ENCODE results near the gene CASP3. TPM values are rescaled to one million over a fixed set of nuclear protein-coding genes. Genes with fewer than 3 reads are reported as not detected.
"Not testable (repeated sequence)": the region's sequence is repeated elsewhere in the genome, so short reads cannot be mapped to it uniquely, and the experiment has no call there.

The CASP3 gene
- total RNA-seq, 1 experiment from 2014 or later, result 107 TPM

DNA sequence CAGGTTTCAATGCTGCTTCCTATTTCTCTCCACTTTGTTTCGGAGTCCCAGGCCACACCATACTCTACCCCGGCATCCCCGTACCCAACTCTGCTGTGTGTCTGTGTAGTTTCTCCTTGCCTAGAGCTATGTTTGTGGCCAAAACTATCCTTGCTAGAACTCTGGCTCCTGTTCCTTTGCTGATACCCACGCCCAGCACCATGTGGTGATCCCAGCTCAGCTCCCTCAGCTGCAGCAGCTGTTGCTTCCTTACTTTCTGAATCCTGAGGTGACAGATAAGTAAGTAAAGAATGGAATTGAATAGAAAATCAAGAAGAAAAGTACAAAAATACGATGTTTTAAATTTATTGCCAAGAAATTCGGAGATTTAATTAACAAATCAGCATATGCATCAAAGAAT lies 55.8 kb downstream of the CASP3 start:
- no peaks in the 10 kb centered on the region for H3K36me3 Mint-ChIP-seq (ENCODE audit: insufficient read depth in 1 of 3, low read depth in 3 of 3)
- Histone ChIP-seq H3K4ac (ENCODE audit: low read depth, low read length) (no peak overlapping the region), H4K8ac (replicated peaks; ENCODE audit: insufficient read length, low read depth, low read length) (no peak overlapping the region), H3K18ac (ENCODE audit: insufficient read length, low read depth, low read length) (no peak overlapping the region), H2BK12ac (ENCODE audit: insufficient read length, low read depth, low read length) (no peak overlapping the region), H3K4me2 (ENCODE audit: insufficient read depth, insufficient read length, low read length) (no peak overlapping the region), H4K5ac (ENCODE audit: insufficient read length, low read depth, low read length) (no peak overlapping the region), H4K20me1 (ENCODE audit: control insufficient read depth, insufficient read depth, insufficient read length) (no peaks in the 10 kb centered on the region), H3K23me2 (ENCODE audit: insufficient read length, low read depth, low read length, poor library complexity, severe bottlenecking) (no peaks in the 10 kb centered on the region), H3T11ph (ENCODE audit: low read length) (no peak overlapping the region), H3K27me3 (ENCODE audit: insufficient read depth, low read length) (no peaks in the 10 kb centered on the region), H3K27ac (ENCODE audit: insufficient read length, low read depth, low read length) (no peak overlapping the region), H2AK5ac (ENCODE audit: insufficient read length, low read length) (no peak overlapping the region), H3K9me3 (ENCODE audit: control insufficient read depth, low read depth, low read length) (no peaks in the 10 kb centered on the region), H3K14ac (ENCODE audit: insufficient read depth, low read length) (no peak overlapping the region), H3K56ac (ENCODE audit: insufficient read length, low read depth, low read length) (no peak overlapping the region), H3K79me1 (ENCODE audit: insufficient read depth, low read depth, low read length, poor library complexity, severe bottlenecking) (no peaks in the 10 kb centered on the region), H2AFZ (ENCODE audit: low read length) (no peak overlapping the region), H3K9ac (ENCODE audit: extremely low read depth, insufficient read length, low read length) (no peak overlapping the region), H2BK5ac (ENCODE audit: insufficient read length, low read length) (no peak overlapping the region), H4K91ac (ENCODE audit: insufficient read length, low read depth, low read length) (no peak overlapping the region), H2BK15ac (ENCODE audit: low read depth, low read length) (no peak overlapping the region), H3K23ac (ENCODE audit: insufficient read length, low read depth, low read length) (no peak overlapping the region), H2BK20ac (ENCODE audit: low read depth, low read length, poor library complexity, severe bottlenecking) (no peak overlapping the region), H2BK120ac (ENCODE audit: low read depth, low read length, poor library complexity, severe bottlenecking) (no peak overlapping the region), H3K4me1 (ENCODE audit: insufficient read depth, low read length) (no peaks in the 10 kb centered on the region), H3K79me2 (ENCODE audit: insufficient read depth, low read length) (no peaks in the 10 kb centered on the region)
- no peak overlapping the region for H3K4me3 Mint-ChIP-seq
- TF ChIP-seq, protein P1, sequence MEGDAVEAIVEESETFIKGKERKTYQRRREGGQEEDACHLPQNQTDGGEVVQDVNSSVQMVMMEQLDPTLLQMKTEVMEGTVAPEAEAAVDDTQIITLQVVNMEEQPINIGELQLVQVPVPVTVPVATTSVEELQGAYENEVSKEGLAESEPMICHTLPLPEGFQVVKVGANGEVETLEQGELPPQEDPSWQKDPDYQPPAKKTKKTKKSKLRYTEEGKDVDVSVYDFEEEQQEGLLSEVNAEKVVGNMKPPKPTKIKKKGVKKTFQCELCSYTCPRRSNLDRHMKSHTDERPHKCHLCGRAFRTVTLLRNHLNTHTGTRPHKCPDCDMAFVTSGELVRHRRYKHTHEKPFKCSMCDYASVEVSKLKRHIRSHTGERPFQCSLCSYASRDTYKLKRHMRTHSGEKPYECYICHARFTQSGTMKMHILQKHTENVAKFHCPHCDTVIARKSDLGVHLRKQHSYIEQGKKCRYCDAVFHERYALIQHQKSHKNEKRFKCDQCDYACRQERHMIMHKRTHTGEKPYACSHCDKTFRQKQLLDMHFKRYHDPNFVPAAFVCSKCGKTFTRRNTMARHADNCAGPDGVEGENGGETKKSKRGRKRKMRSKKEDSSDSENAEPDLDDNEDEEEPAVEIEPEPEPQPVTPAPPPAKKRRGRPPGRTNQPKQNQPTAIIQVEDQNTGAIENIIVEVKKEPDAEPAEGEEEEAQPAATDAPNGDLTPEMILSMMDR (conservative IDR thresholded peaks at IDR 0.05), result no peak
- WGBS (ENCODE audit: extremely low coverage, insufficient read length, low lambda C conversion rate), result no CpG with 5 or more reads among the region's 6 CpGs
- DNase-seq, result no peak
- peaks cover 5 to 9% of the 10 kb centered on the region in 2 experiments; a peak in 3 of 4 replicates for H3K4me1 Mint-ChIP-seq
- peaks cover 0 to 2% of the 10 kb centered on the region in 2 experiments; a peak in 1 of 5 replicates for H3K9me3 Mint-ChIP-seq
- no peak overlapping the region for H3K27ac Mint-ChIP-seq
- H3K27me3 Mint-ChIP-seq (ENCODE audit: low read depth), result no peaks in the 10 kb centered on the region

DNA sequence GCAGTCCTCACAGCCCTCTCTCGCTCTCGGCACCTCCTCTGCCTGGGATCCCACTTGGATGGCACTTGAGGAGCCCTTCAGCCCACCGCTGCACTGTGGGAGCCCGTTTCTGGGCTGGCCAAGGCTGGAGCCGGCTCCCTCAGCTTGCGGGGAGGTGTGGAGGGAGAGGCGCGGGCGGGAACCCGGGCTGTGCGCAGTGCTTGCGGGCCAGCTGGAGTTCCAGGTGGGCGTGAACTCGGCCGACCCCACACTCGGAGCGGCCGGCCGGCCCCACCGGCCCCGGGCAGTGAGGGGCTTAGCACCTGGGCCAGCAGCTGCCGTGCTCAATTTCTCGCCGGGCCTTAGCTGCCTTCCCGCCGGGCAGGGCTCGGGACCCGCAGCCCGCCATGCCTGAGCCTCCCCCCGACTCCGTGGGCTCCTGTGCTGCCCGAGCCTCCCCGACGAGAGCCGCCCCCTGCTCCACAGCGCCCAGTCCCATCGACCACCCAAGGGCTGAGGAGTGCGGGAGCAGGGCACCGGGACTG lies 57.4 kb downstream of the CASP3 start:
- not testable (repeated sequence) for H3K23me2 ChIP-seq (ENCODE audit: insufficient read length, low read depth, low read length, poor library complexity, severe bottlenecking); H3K9ac ChIP-seq (ENCODE audit: extremely low read depth, insufficient read length, low read length); H3K27ac ChIP-seq (ENCODE audit: insufficient read length, low read depth, low read length); H3K9me3 Mint-ChIP-seq; H2BK5ac ChIP-seq (ENCODE audit: insufficient read length, low read length); H3T11ph ChIP-seq (ENCODE audit: low read length); H2BK20ac ChIP-seq (ENCODE audit: low read depth, low read length, poor library complexity, severe bottlenecking); H3K4me1 ChIP-seq (ENCODE audit: insufficient read depth, low read length); H2BK15ac ChIP-seq (ENCODE audit: low read depth, low read length); H3K9me3 ChIP-seq (ENCODE audit: control insufficient read depth, low read depth, low read length); H3K27me3 ChIP-seq (ENCODE audit: insufficient read depth, low read length); H3K36me3 Mint-ChIP-seq (ENCODE audit: insufficient read depth in 1 of 3, low read depth in 3 of 3); H3K4me3 Mint-ChIP-seq; H4K8ac ChIP-seq (replicated peaks; ENCODE audit: insufficient read length, low read depth, low read length); H2AFZ ChIP-seq (ENCODE audit: low read length); H4K91ac ChIP-seq (ENCODE audit: insufficient read length, low read depth, low read length); H3K56ac ChIP-seq (ENCODE audit: insufficient read length, low read depth, low read length); H3K79me1 ChIP-seq (ENCODE audit: insufficient read depth, low read depth, low read length, poor library complexity, severe bottlenecking); H3K27me3 Mint-ChIP-seq (ENCODE audit: low read depth); H2BK12ac ChIP-seq (ENCODE audit: insufficient read length, low read depth, low read length); H3K79me2 ChIP-seq (ENCODE audit: insufficient read depth, low read length); H3K27ac Mint-ChIP-seq; H3K4ac ChIP-seq (ENCODE audit: low read depth, low read length); H3K23ac ChIP-seq (ENCODE audit: insufficient read length, low read depth, low read length); H3K4me2 ChIP-seq (ENCODE audit: insufficient read depth, insufficient read length, low read length); H3K14ac ChIP-seq (ENCODE audit: insufficient read depth, low read length); H3K18ac ChIP-seq (ENCODE audit: insufficient read length, low read depth, low read length); H4K5ac ChIP-seq (ENCODE audit: insufficient read length, low read depth, low read length); DNase-seq; H2AK5ac ChIP-seq (ENCODE audit: insufficient read length, low read length); H2BK120ac ChIP-seq (ENCODE audit: low read depth, low read length, poor library complexity, severe bottlenecking); H4K20me1 ChIP-seq (ENCODE audit: control insufficient read depth, insufficient read depth, insufficient read length)
- peaks cover 5 to 13% of the 10 kb centered on the region in 2 experiments; a peak in 3 of 4 replicates for H3K4me1 Mint-ChIP-seq
- no CpG with 5 or more reads among the region's 39 CpGs for WGBS (ENCODE audit: extremely low coverage, insufficient read length, low lambda C conversion rate)

Measured in H9 (cell line).